Gastroesophageal sphincter (tissue), 4 donors: ENCODE results near the gene GFPT2. TPM values are rescaled to one million over a fixed set of nuclear protein-coding genes. Genes with fewer than 3 reads are reported as not detected.
"Not testable (repeated sequence)": the region's sequence is repeated elsewhere in the genome, so short reads cannot be mapped to it uniquely, and the experiment has no call there.

Experiments
- ATAC-seq: fragments of 150-250 bp; one replicate; pipeline ENCODE4 v1.9.1; 2016; ENCODE audit warnings: mild to moderate bottlenecking, moderate library complexity
- H3K27ac ChIP-seq, 4 donors: fragments of 200-600 bp; sonication (generic) in 3 of 4; 1 replicate in 3 of 4; 2 replicates in 1 of 4; pipeline ENCODE4 v1.5.1; 2016 to 2019
- H3K27me3 ChIP-seq: fragments of 200-600 bp; sonication (generic); one replicate; pipeline ENCODE4 v1.5.1; 2019
- H3K36me3 ChIP-seq, 2 donors: fragments of 200-600 bp; sonication (generic); one replicate each; pipeline ENCODE4 v1.5.1; 2019; ENCODE audit warnings: control low read depth in 1 of 2
- H3K4me1 ChIP-seq, 3 donors: fragments of 200-600 bp; sonication (generic); 1 replicate in 2 of 3; 2 replicates in 1 of 3; pipeline ENCODE4 v1.5.1; 2016 to 2019; ENCODE audit warnings: control low read depth in 2 of 3
- H3K4me3 ChIP-seq, 2 donors: fragments of 200-600 bp; sonication (generic); one replicate each; pipeline ENCODE4 v1.5.1; 2019; ENCODE audit warnings: mild to moderate bottlenecking in 1 of 2, moderate library complexity in 1 of 2
- H3K9me3 ChIP-seq, 3 donors: fragments of 200-600 bp; sonication (generic); one replicate each; pipeline ENCODE4 v1.5.1; 2017 to 2019; ENCODE audit warnings: control low read depth in 2 of 3
- EP300 ChIP-seq: sonication (generic); formaldehyde crosslinking; IDR thresholded peaks from one replicate; pipeline ENCODE4 v1.6.1; 2017; ENCODE audit warnings: antibody characterized with exemption, mild to moderate bottlenecking
- POLR2A ChIP-seq, 2 donors: fragments of 450-650 bp; IDR thresholded peaks; one replicate each; pipeline ENCODE4 v1.6.1; 2017; ENCODE audit warnings: antibody characterized with exemption in 2 of 2, mild to moderate bottlenecking in 2 of 2, moderate library complexity in 1 of 2
- POLR2AphosphoS5 ChIP-seq: sonication (generic); formaldehyde crosslinking; IDR thresholded peaks from one replicate; pipeline ENCODE4 v1.6.1; 2017; ENCODE audit warnings: antibody characterized with exemption
- WGBS, 2 donors: methylation state at CpG; one replicate each; pipeline ENCODE4 v1.1.5; 2018; ENCODE audit warnings: low coverage in 1 of 2; 5-methylcytosine and 5-hydroxymethylcytosine counted together
- total RNA-seq, 4 donors: library from RNA; depleted of rRNA; stranded (reverse); fragments of >200 nt; gene quantifications; one replicate each; pipeline ENCODE4 v1.1.0, GENCODE V29; 2016
- TF ChIP-seq, protein P1 (sequence below), 4 experiments: fragments of 200-600 bp in 2 of 4; fragments of 450-650 bp in 2 of 4; sonication (generic) in 1 of 4; IDR thresholded peaks; one replicate each; pipeline ENCODE4 v1.5.1; 2017 to 2019; ENCODE audit warnings: antibody characterized with exemption in 4 of 4, mild to moderate bottlenecking in 2 of 4, moderate library complexity in 2 of 4

GFPT2 gene
- total RNA-seq, 4 donors from 2014 or later: 28.7 to 94.1 (median 34.1) TPM

DNA sequence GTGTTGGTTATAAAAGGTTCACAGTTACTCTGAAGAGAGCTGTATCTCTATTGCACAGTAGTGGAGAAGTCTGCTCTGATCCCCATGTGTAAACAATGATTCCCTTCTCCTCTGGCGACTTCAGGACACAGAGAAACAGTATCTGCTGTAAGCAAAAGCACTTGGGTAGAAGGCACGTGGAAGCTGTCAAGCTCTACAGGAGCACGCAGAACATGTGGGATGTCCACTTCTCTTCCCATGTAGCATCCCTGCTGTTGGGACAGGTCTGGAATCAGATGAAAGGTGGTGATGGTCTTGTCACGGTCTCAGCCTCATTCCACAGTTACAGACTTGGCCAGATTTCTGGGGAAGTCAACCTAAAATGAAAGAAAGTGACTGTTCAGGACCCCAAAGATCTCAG is 51.9 kb downstream of the GFPT2 start:
- Histone ChIP-seq H3K36me3 (peaks cover 0 to 60% of the 10 kb centered on the region in 2 donors), H3K9me3 (no peaks in the 10 kb centered on the region), H3K27me3 (no peaks in the 10 kb centered on the region), H3K4me3 (no peak overlapping the region), H3K27ac (no peak overlapping the region), H3K4me1 (no peaks in the 10 kb centered on the region)
- no peak for TF ChIP-seq POLR2A (IDR thresholded peaks at IDR 0.05)
- TF ChIP-seq, protein P1, sequence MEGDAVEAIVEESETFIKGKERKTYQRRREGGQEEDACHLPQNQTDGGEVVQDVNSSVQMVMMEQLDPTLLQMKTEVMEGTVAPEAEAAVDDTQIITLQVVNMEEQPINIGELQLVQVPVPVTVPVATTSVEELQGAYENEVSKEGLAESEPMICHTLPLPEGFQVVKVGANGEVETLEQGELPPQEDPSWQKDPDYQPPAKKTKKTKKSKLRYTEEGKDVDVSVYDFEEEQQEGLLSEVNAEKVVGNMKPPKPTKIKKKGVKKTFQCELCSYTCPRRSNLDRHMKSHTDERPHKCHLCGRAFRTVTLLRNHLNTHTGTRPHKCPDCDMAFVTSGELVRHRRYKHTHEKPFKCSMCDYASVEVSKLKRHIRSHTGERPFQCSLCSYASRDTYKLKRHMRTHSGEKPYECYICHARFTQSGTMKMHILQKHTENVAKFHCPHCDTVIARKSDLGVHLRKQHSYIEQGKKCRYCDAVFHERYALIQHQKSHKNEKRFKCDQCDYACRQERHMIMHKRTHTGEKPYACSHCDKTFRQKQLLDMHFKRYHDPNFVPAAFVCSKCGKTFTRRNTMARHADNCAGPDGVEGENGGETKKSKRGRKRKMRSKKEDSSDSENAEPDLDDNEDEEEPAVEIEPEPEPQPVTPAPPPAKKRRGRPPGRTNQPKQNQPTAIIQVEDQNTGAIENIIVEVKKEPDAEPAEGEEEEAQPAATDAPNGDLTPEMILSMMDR (IDR thresholded peaks at IDR 0.05): no peak
- no peak for TF ChIP-seq POLR2AphosphoS5
- TF ChIP-seq EP300: no peak
- no peak for ATAC-seq
- WGBS, 2 donors: 33 to 59% methylated on average over 1 to 4 of the region's 4 CpGs

GRCh38 chr5:180299526-180299925 is 53.6 kb downstream of the GFPT2 start:
- H3K4me3 ChIP-seq: no peak overlapping the region
- H3K4me1 ChIP-seq: no peaks in the 10 kb centered on the region
- no peak for ATAC-seq
- peaks cover 0 to 44% of the 10 kb centered on the region in 2 donors for H3K36me3 ChIP-seq
- no peaks in the 10 kb centered on the region for H3K9me3 ChIP-seq
- H3K27me3 ChIP-seq: no peaks in the 10 kb centered on the region
- TF ChIP-seq POLR2AphosphoS5: no peak
- TF ChIP-seq, protein P1 (IDR thresholded peaks at IDR 0.05): no peak
- no peak for TF ChIP-seq EP300
- TF ChIP-seq POLR2A (IDR thresholded peaks at IDR 0.05): no peak
- no CpG with 5 or more reads among the region's 3 CpGs for WGBS, 2 donors
- no peak overlapping the region for H3K27ac ChIP-seq

DNA sequence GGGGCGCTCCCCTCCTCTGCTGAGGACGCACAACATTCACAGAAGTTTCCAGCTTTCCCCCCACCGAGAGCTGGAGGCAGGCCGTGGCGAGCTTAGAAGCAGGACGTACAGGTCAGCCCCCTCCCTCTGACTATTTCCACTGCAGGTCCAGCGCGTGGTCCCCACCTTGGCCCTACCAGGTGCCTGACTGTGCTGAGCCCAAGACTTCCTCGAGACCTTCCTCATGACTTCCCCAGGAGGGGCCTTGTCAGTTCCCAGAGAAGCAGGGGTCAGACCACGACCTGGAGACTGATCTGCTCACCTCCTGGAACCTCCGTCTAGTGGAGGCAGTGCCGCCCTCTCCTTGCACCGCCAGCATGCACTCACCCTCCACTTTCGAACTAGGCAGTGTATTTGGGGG is 54.1 kb downstream of the GFPT2 start:
- not testable (repeated sequence) for H3K9me3 ChIP-seq, H3K4me3 ChIP-seq, H3K27ac ChIP-seq, H3K4me1 ChIP-seq, ATAC-seq, H3K27me3 ChIP-seq
- WGBS, 2 donors: 79 to 95% methylated on average over 4 to 5 of the region's 14 CpGs
- H3K36me3 ChIP-seq: peaks cover 0 to 38% of the 10 kb centered on the region in 2 donors

GRCh38 chr5:180297587-180298282 is 55.4 kb downstream of the GFPT2 start:
- TF ChIP-seq EP300: no peak
- TF ChIP-seq, protein P1 (IDR thresholded peaks at IDR 0.05): no peak
- no peak for TF ChIP-seq POLR2AphosphoS5
- no peak for TF ChIP-seq POLR2A (IDR thresholded peaks at IDR 0.05)
- Histone ChIP-seq H3K27ac (no peak overlapping the region), H3K4me1 (peaks cover 0 to 8% (median 6%) of the 10 kb centered on the region in 3 donors), H3K36me3 (peaks cover 0 to 26% of the 10 kb centered on the region in 2 donors), H3K4me3 (no peak overlapping the region), H3K9me3 (no peaks in the 10 kb centered on the region), H3K27me3 (no peaks in the 10 kb centered on the region)
- ATAC-seq: no peak
- 80 to 100% methylated on average over 1 of the region's 2 CpGs for whole genome bisulfite sequencing, 2 donors

- Histone ChIP-seq H3K9me3 (no peaks in the 10 kb centered on the region), H3K4me3 (no peak overlapping the region), H3K4me1 (peaks cover 0 to 12% (median 6%) of the 10 kb centered on the region in 3 donors), H3K36me3 (peaks cover 0 to 16% of the 10 kb centered on the region in 2 donors), H3K27ac (no peak overlapping the region), H3K27me3 (no peaks in the 10 kb centered on the region)
- ATAC-seq: no peak
- 100% methylated on average over 1 of the region's 7 CpGs; no CpG with 5 or more reads in 1 of the 2 donors for WGBS, 2 donors
- no peak for TF ChIP-seq POLR2A (IDR thresholded peaks at IDR 0.05)
- TF ChIP-seq, protein P1 (IDR thresholded peaks at IDR 0.05): no peak
- TF ChIP-seq EP300: no peak
- no peak for TF ChIP-seq POLR2AphosphoS5
Measured at GRCh38 chr5:180296771-180297170, 56.4 kb downstream of the GFPT2 start.
